HepG2 (cell line): ENCODE measurements around the gene MYO16. TPM values are rescaled to one million over a fixed set of nuclear protein-coding genes. Genes with fewer than 3 reads are reported as not detected.

Experiments
- ATAC-seq: fragments of 200-7000 bp; cut with Tn5 transposase; 3 replicates; pipeline ENCODE4 v1.9.1; 2020; ENCODE audit warnings: mild to moderate bottlenecking, moderate library complexity
- BruUV-seq: library from RNA; stranded (reverse); fragments of 400-500 nt; replicated peaks from 2 replicates; lab custom pipeline; 2021; lab: Mats Ljungman, UMichigan
- CTCF ChIA-PET: fragments of 300-600 bp; formaldehyde crosslinking; extraction: SDS; loops from one replicate; lab custom pipeline; 2021; ENCODE audit warnings: low total read pairs, inconsistent platforms, low intra/inter-chr PET ratio; lab: Yijun Ruan, JAX
- POLR2A ChIA-PET: fragments of 350-600 bp; sonication (Branson Sonifier 250); formaldehyde crosslinking; loops from one replicate; lab custom pipeline; 2020; ENCODE audit warnings: antibody characterized with exemption, inconsistent platforms; lab: Yijun Ruan, JAX
- DNase-seq: peaks from one replicate; pipeline ENCODE4 v3.0.0-alpha.2; 2015; ENCODE audit warnings: low spot score
- FAIRE-seq: peaks from 3 replicates; lab custom pipeline; 2011; peaks lifted over from hg19 to GRCh38; lab: Jason Lieb, UNC
- H2AFZ ChIP-seq: one replicate; pipeline ENCODE4 v1.6.1; 2011; ENCODE audit warnings: low read length, inconsistent platforms
- H3K27ac ChIP-seq: fragments of 300-600 bp; 3 replicates; pipeline ENCODE4 v1.8.0; 2011; ENCODE audit warnings: mixed run types, mild to moderate bottlenecking, mixed read lengths, low read length, inconsistent platforms; ENCODE audit not compliant: insufficient read depth; ENCODE audit errors: extremely low read length
- H3K27me3 ChIP-seq, 2 experiments: fragments of 200-600 bp in 1 of 2; 2 replicates in 1 of 2; 3 replicates in 1 of 2; pipeline versions ENCODE4 v1.6.0 to v1.8.0; 2011; ENCODE audit warnings: low read length in 2 of 2, mild to moderate bottlenecking in 2 of 2, moderate library complexity in 2 of 2, inconsistent platforms in 1 of 2; ENCODE audit not compliant: insufficient read depth in 2 of 2, control insufficient read depth in 1 of 2
- H3K36me3 ChIP-seq, 2 experiments: fragments of 200-600 bp in 1 of 2; replicated peaks in 1 of 2; 2 replicates in 1 of 2; 3 replicates in 1 of 2; pipeline versions ENCODE4 v1.5.1 to v1.8.0; 2011; ENCODE audit warnings: low read length in 2 of 2, inconsistent platforms in 1 of 2; ENCODE audit not compliant: insufficient read depth in 2 of 2, control insufficient read depth in 1 of 2
- H3K4me1 ChIP-seq: 2 replicates; pipeline ENCODE4 v1.5.1; 2012; ENCODE audit warnings: low read length, inconsistent platforms; ENCODE audit not compliant: insufficient read depth
- H3K4me2 ChIP-seq: 2 replicates; pipeline ENCODE4 v1.6.0; 2011; ENCODE audit warnings: low read depth, low read length, inconsistent platforms
- H3K4me3 ChIP-seq, 3 experiments: fragments of 200-600 bp in 1 of 3; sonication (generic), shearing (Covaris generic) in 1 of 3; replicated peaks in 1 of 3; 2 replicates each; pipeline ENCODE4 v1.5.1; 2011 to 2016; ENCODE audit warnings: low read length in 3 of 3, inconsistent platforms in 2 of 3, low read depth in 2 of 3, mild to moderate bottlenecking in 2 of 3, control low read depth in 1 of 3, mixed read lengths in 1 of 3; ENCODE audit not compliant: insufficient read depth in 1 of 3
- H3K79me2 ChIP-seq: one replicate; pipeline ENCODE4 v1.6.1; 2011; ENCODE audit warnings: low read length, inconsistent platforms; ENCODE audit not compliant: insufficient read depth
- H3K9ac ChIP-seq: 2 replicates; pipeline ENCODE4 v1.6.0; 2011; ENCODE audit warnings: mild to moderate bottlenecking, low read depth, low read length, inconsistent platforms; ENCODE audit not compliant: insufficient read depth
- H3K9me3 ChIP-seq: 2 replicates; pipeline ENCODE4 v1.5.1; 2012; ENCODE audit warnings: mild to moderate bottlenecking, low read length
- H4K20me1 ChIP-seq: 2 replicates; pipeline ENCODE4 v1.6.0; 2011; ENCODE audit warnings: inconsistent platforms, mild to moderate bottlenecking, low read length, moderate library complexity; ENCODE audit not compliant: insufficient read depth
- MAFF ChIP-seq: IDR thresholded peaks from 2 replicates; pipeline ENCODE4 v1.6.1; 2011; ENCODE audit warnings: low read depth, low read length, improper control_type of control experiment
- MED13 ChIP-seq: sonication (generic); formaldehyde crosslinking; IDR thresholded peaks from 2 replicates; pipeline ENCODE4 v1.5.0; 2020; ENCODE audit warnings: missing genetic modification reagents
- MXD3 ChIP-seq: IDR thresholded peaks from 2 replicates; pipeline ENCODE4 v1.6.1; 2016; ENCODE audit warnings: mild to moderate bottlenecking, missing biosample characterization, missing genetic modification reagents
- NFATC3 ChIP-seq: sonication (generic); formaldehyde crosslinking; IDR thresholded peaks from 2 replicates; pipeline ENCODE4 v1.5.1; 2020; ENCODE audit warnings: mild to moderate bottlenecking, missing genetic modification reagents
- NR2F1 ChIP-seq, 2 experiments: fragments of 450-650 bp in 1 of 2; formaldehyde crosslinking in 1 of 2; IDR thresholded peaks; 2 replicates each; pipeline versions ENCODE4 v1.5.0 to v1.6.1; 2016 to 2020; ENCODE audit warnings: mild to moderate bottlenecking in 1 of 2, missing compliant biosample characterization in 1 of 2, missing genetic modification reagents in 1 of 2, moderate library complexity in 1 of 2
- RFX5 ChIP-seq: IDR thresholded peaks from 2 replicates; pipeline ENCODE4 v1.6.1; 2011; ENCODE audit warnings: low read depth, low read length, improper control_type of control experiment
- STAG1 ChIP-seq: sonication (generic); formaldehyde crosslinking; IDR thresholded peaks from 2 replicates; pipeline ENCODE4 v1.4.0; 2020; ENCODE audit warnings: missing genetic modification reagents
- U2AF1 ChIP-seq: fragments of 200-400 bp; formaldehyde crosslinking; optimal IDR thresholded peaks from 2 replicates; pipeline ENCODE3; 2017; ENCODE audit warnings: mild to moderate bottlenecking, low read depth, low read length
- ZNF510 ChIP-seq: sonication (generic); formaldehyde crosslinking; IDR thresholded peaks from 2 replicates; pipeline ENCODE4 v1.4.0; 2020; ENCODE audit warnings: low read depth, mild to moderate bottlenecking, missing genetic modification reagents
- ZNF614 ChIP-seq: IDR thresholded peaks from 2 replicates; pipeline ENCODE4 v1.6.1; 2018; ENCODE audit warnings: missing biosample characterization, missing genetic modification reagents, inconsistent platforms, borderline replicate concordance
- WGBS: methylation state at CpG from one replicate; pipeline ENCODE4 v1.1.6; 2017; ENCODE audit warnings: low lambda C conversion rate; 5-methylcytosine and 5-hydroxymethylcytosine counted together
- in situ Hi-C: cut with HindIII; loops from 2 replicates; pipeline ENCODE4 v1.10.0; 2017; ENCODE audit warnings: low pct_unique_long_range_greater_than_20kb; ENCODE audit not compliant: extremely low pct_ligation_motif_present
- intact Hi-C: fragments of 100-400 bp; cut with micrococcal nuclease; formaldehyde crosslinking; loops from one replicate; pipeline ENCODE4 v1.10.0; 2022; ENCODE audit not compliant: unreplicated experiment
- polyA plus RNA-seq, 8 experiments: library from polyadenylated mRNA; depleted of rRNA in 3 of 8; stranded (reverse) in 7 of 8; unstranded in 1 of 8; fragments of >200 nt; fragmentation: Illumina TruSeq in 4 of 8; extraction: Trizol in 4 of 8; gene quantifications; 2 replicates each; pipeline versions ENCODE4 v1.2.1 to v1.2.3, GENCODE V29; 2011 to 2016; ENCODE audit warnings: low read depth in 4 of 8, missing spikeins in 1 of 8, mixed read lengths in 1 of 8; ENCODE audit not compliant: insufficient read depth in 1 of 8
- total RNA-seq, 5 experiments: library from RNA; depleted of rRNA; stranded (reverse); fragments of >200 nt; fragmentation: Illumina TruSeq; extraction: Trizol; gene quantifications; 2 replicates each; pipeline ENCODE4 v1.2.3, GENCODE V29; 2016; ENCODE audit warnings: low read depth in 1 of 5
- TF ChIP-seq, protein P1 (sequence below): sonication (generic); formaldehyde crosslinking; IDR thresholded peaks from 2 replicates; pipeline ENCODE4 v1.5.0; 2020; ENCODE audit warnings: mild to moderate bottlenecking, missing genetic modification reagents, moderate library complexity
- TF ChIP-seq, protein P2 (sequence below): IDR thresholded peaks from 2 replicates; pipeline ENCODE4 v1.6.1; 2012; ENCODE audit warnings: low read depth, low read length, improper control_type of control experiment

Gene MYO16
- total and polyA plus RNA-seq, 2 of the 13 experiments (the other 11 are each of a cell fraction or from before 2014, with no cell fraction given) = not detected

DNA sequence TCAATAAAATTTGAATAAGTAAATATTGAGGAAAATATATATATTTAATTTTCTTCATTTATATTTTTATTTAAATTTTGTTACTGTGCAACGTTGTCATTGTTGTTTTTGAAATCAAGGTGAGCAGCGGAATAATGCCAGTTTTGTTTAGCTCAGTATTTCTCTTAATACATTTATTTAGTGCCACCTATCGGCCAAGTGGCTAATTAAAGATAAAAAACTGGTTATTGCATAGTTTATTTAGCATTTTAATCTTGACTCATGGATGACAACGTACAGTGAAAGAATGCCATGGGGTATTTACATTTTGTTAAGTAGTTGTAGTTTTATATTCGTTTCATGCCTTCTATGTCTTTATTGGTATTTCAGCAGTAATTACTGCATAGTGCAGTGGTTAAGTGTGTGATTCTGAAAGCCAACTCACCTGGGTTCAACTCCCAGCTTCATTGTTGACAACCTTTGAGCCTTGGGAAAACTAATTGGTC lies 265.9 kb downstream of the MYO16 start:
- no peak overlapping the region for H2AFZ ChIP-seq
- no peak overlapping the region for H3K27ac ChIP-seq
- peak; percentile 36 for DNase-seq
- in situ Hi-C loops (no loop called here), intact Hi-C loops (loop anchor here (5.0 kb wide), 1 partner anchor 668 kb away; no protein-coding TSS in a partner anchor)
- H3K4me2 ChIP-seq = no peak overlapping the region
- BruUV-seq = no TSS peak
- no peaks in the 10 kb centered on the region for H3K36me3 ChIP-seq
- FAIRE-seq = no peak
- 3% methylated on average over 5 of the region's 5 CpGs for WGBS
- TF ChIP-seq, protein P1, sequence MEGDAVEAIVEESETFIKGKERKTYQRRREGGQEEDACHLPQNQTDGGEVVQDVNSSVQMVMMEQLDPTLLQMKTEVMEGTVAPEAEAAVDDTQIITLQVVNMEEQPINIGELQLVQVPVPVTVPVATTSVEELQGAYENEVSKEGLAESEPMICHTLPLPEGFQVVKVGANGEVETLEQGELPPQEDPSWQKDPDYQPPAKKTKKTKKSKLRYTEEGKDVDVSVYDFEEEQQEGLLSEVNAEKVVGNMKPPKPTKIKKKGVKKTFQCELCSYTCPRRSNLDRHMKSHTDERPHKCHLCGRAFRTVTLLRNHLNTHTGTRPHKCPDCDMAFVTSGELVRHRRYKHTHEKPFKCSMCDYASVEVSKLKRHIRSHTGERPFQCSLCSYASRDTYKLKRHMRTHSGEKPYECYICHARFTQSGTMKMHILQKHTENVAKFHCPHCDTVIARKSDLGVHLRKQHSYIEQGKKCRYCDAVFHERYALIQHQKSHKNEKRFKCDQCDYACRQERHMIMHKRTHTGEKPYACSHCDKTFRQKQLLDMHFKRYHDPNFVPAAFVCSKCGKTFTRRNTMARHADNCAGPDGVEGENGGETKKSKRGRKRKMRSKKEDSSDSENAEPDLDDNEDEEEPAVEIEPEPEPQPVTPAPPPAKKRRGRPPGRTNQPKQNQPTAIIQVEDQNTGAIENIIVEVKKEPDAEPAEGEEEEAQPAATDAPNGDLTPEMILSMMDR (CRISPR knock-in tag) = peak; percentile 39
- TF ChIP-seq U2AF1 (no peak), MAFF (0 out of 2 replicates have a peak, but pooled peaks have one; percentile 14), MXD3 (no peak), NFATC3 (no peak), NR2F1 (CRISPR knock-in tag; IDR thresholded peaks at IDR 0.05) (no peak), MED13 (CRISPR knock-in tag) (no peak), STAG1 (peak; percentile 42), ZNF510 (CRISPR knock-in tag) (no peak), RFX5 (no peak), ZNF614 (no peak)
- TF ChIP-seq, protein P2, sequence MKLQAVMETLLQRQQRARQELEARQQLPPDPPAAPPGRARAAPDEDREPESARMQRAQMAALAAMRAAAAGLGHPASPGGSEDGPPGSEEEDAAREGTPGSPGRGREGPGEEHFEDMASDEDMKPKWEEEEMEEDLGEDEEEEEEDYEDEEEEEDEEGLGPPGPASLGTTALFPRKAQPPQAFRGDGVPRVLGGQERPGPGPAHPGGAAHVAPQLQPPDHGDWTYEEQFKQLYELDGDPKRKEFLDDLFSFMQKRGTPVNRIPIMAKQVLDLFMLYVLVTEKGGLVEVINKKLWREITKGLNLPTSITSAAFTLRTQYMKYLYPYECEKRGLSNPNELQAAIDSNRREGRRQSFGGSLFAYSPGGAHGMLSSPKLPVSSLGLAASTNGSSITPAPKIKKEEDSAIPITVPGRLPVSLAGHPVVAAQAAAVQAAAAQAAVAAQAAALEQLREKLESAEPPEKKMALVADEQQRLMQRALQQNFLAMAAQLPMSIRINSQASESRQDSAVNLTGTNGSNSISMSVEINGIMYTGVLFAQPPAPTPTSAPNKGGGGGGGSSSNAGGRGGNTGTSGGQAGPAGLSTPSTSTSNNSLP = peak; percentile 81; the same call in 1 of the 2 replicates
- no peaks in the 10 kb centered on the region for H3K9me3 ChIP-seq
- H3K9ac ChIP-seq = no peak overlapping the region
- no peaks in the 10 kb centered on the region for H3K4me1 ChIP-seq
- ChIA-PET CTCF (interaction anchor here (1.3 kb wide), 2 partner anchors 573 to 667 kb away, joined by 3 read pairs; no protein-coding TSS in a partner anchor), POLR2A (interaction anchor here (0.7 kb wide), 1 partner anchor 21 kb away, joined by 4 read pairs; no protein-coding TSS in a partner anchor)
- no peaks in the 10 kb centered on the region for H4K20me1 ChIP-seq
- H3K79me2 ChIP-seq = no peaks in the 10 kb centered on the region
- ATAC-seq = no peak
- no peaks in the 10 kb centered on the region for H3K27me3 ChIP-seq
- no peak overlapping the region for H3K4me3 ChIP-seq
